GM18907 (cell line): ENCODE measurements around the gene GNB3.

Source experiments
- ATAC-seq: cut with Tn5 transposase; IDR thresholded peaks from one replicate; pipeline ENCODE4 v1.9.1; 2021; ENCODE audit warnings: mild to moderate bottlenecking, moderate library complexity; ENCODE audit not compliant: unreplicated experiment

GNB3 gene

GRCh38 chr12:6836851-6837250 lies 3.9 kb upstream of the GNB3 start:
- ATAC-seq, result no peak

- ATAC-seq, result no peak
Observed at GRCh38 chr12:6837370-6838060, 3.2 kb upstream of the GNB3 start.

- ATAC-seq, result no peak
Observed at GRCh38 chr12:6838854-6839253, 1.9 kb upstream of the GNB3 start.

- ATAC-seq, result peak; percentile 63
Observed at GRCh38 chr12:6839482-6840201, 1.1 kb upstream of the GNB3 start.

- ATAC-seq, result no peak
Observed at GRCh38 chr12:6840330-6840729, 395 bp upstream of the GNB3 start.

- ATAC-seq, result no peak
Observed at GRCh38 chr12:6842075-6842474, 1.4 kb downstream of the GNB3 start.

GRCh38 chr12:6843118-6843902 lies 2.6 kb downstream of the GNB3 start:
- no peak for ATAC-seq

GRCh38 chr12:6845395-6845794 lies 4.7 kb downstream of the GNB3 start:
- ATAC-seq, result no peak

- no peak for ATAC-seq
Observed at GRCh38 chr12:6846316-6846869, 5.7 kb downstream of the GNB3 start.

- no peak for ATAC-seq
Observed at GRCh38 chr12:6847676-6848075, 7.0 kb downstream of the GNB3 start.

- ATAC-seq, result no peak
Observed at GRCh38 chr12:6849427-6849826, 8.7 kb downstream of the GNB3 start.

- ATAC-seq, result no peak
Observed at GRCh38 chr12:6849976-6850560, 9.3 kb downstream of the GNB3 start.

- no peak for ATAC-seq
Observed at GRCh38 chr12:6850796-6851152, 10.0 kb downstream of the GNB3 start.

- peak; percentile 56 for ATAC-seq
Observed at GRCh38 chr12:6851153-6851920, 10.6 kb downstream of the GNB3 start, which contains the start of gene CDCA3. Gene CDCA3 (minus strand): TSS chr12:6851286. CDS start chr12:6850952, 334 bp downstream.

- peak; percentile 79 for ATAC-seq
Observed at GRCh38 chr12:6851921-6852650, 11.4 kb downstream of the GNB3 start, which contains the start of gene USP5. Gene USP5 (plus strand): TSS chr12:6852150. CDS start chr12:6852180, 30 bp downstream.

GRCh38 chr12:6852651-6853354 lies 12.1 kb downstream of the GNB3 start:
- no peak for ATAC-seq

GRCh38 chr12:6853626-6854025 lies 12.9 kb downstream of the GNB3 start:
- ATAC-seq, result no peak

GRCh38 chr12:6854036-6854435 lies 13.3 kb downstream of the GNB3 start:
- ATAC-seq, result no peak

- ATAC-seq, result no peak
Observed at GRCh38 chr12:6855322-6855721, 14.6 kb downstream of the GNB3 start.
